OCI-LY7 (cell line): ENCODE data around the gene CA10.

Source experiments
- CTCF ChIP-seq: fragments of 200-600 bp; sonication (generic); conservative IDR thresholded peaks from 2 replicates; pipeline ENCODE4 v1.5.1; 2014; ENCODE audit warnings: mild to moderate bottlenecking, antibody characterized with exemption, low read length, moderate library complexity, mixed read lengths
- EZH2phosphoT487 ChIP-seq: fragments of 200-600 bp; sonication (generic); IDR thresholded peaks from 2 replicates; pipeline ENCODE4 v1.6.1; 2018; ENCODE audit warnings: low read depth, borderline replicate concordance, mild to moderate bottlenecking, mixed run types, antibody characterized with exemption, low read length, moderate library complexity, mixed read lengths

DNA sequence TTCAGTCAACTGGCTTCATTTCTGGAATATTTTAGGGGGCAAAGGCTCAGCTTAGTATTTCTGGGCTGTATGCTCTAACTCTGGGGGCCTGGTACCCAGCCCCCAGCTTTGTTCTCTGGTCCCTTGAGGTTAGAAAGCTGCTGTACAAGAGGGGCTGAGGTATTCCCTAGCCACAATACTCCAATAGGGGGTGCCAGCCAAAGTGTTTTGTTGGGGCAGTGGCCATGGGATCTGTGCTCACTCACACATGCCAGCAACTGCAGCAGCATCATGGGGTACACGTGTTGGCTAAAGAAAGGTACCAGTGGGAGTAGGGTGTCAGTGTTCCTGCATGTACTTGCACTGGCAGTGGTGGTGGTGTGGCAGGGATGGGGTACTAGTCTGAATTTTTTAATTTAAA lies 257.3 kb downstream of the CA10 start:
- TF ChIP-seq EZH2phosphoT487 (no peak), CTCF (no peak)
